ENCODE results near the gene PCGF2.

Gene PCGF2

GRCh38 chr17:38741921-38742410 is 6.2 kb downstream of the PCGF2 start:
- no peak overlapping the region for H3K4me3 ChIP-seq (ENCODE audit: low read depth, low read length)
- TF ChIP-seq CTCF (IDR thresholded peaks at IDR 0.05; ENCODE audit: low read depth, low read length, missing control alignments): no peak
- no peak for DNase-seq (ENCODE audit: low read depth)

DNA sequence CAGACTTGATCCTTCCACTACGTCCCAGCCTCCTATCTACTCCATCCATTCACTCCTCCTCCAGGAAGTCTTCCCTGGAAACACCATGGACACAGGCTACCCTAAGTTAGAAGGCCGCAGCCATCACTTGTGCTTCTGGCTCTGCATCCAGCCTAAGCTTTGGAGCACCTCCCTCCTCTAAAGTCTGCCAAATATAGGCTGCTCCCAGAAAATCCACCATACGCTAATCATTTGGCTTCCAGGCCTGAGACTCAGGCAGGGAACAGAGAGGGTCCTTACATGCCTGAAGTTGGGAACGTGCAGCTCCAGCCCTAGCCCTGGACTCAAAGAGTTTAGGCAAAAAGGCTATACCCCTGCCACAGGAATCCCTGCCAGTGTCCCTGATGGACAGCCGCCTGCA is 6.7 kb downstream of the PCGF2 start:
- DNase-seq (ENCODE audit: low read depth): no peak
- no peak for TF ChIP-seq CTCF (IDR thresholded peaks at IDR 0.05; ENCODE audit: low read depth, low read length, missing control alignments)
- H3K4me3 ChIP-seq (ENCODE audit: low read depth, low read length): no peak overlapping the region

- no peak for TF ChIP-seq CTCF (IDR thresholded peaks at IDR 0.05; ENCODE audit: low read depth, low read length, missing control alignments)
- no peak for DNase-seq (ENCODE audit: low read depth)
- no peak overlapping the region for H3K4me3 ChIP-seq (ENCODE audit: low read depth, low read length)
Observed at GRCh38 chr17:38740806-38741205, 7.3 kb downstream of the PCGF2 start.

GRCh38 chr17:38740044-38740443 is 8.1 kb downstream of the PCGF2 start:
- no peak for DNase-seq (ENCODE audit: low read depth)
- TF ChIP-seq CTCF (IDR thresholded peaks at IDR 0.05; ENCODE audit: low read depth, low read length, missing control alignments): no peak
- H3K4me3 ChIP-seq (ENCODE audit: low read depth, low read length): no peak overlapping the region

DNA sequence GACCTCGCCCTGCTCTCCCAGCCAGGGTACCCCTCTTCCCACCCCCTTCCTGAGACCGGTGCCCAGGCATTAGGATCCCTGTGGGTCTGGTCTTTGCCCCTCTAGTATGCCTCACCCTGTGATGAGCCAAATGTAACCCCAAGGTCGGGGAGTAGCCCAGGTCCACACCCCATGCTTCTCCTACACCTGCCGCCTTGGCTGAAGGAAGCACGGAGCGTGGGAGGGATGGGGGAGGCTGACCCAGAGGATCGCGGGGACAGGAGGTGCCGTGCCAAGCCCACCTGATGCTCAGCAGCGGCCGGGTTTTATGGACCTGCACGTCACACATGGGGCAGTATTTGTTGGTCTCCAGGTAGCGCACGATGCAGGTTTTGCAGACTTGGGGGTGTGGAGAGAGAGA is 8.8 kb downstream of the PCGF2 start:
- DNase-seq (ENCODE audit: low read depth): no peak
- TF ChIP-seq CTCF (IDR thresholded peaks at IDR 0.05; ENCODE audit: low read depth, low read length, missing control alignments): no peak
- no peak overlapping the region for H3K4me3 ChIP-seq (ENCODE audit: low read depth, low read length)

GRCh38 chr17:38738686-38739085 is 9.4 kb downstream of the PCGF2 start:
- H3K4me3 ChIP-seq (ENCODE audit: low read depth, low read length): no peak overlapping the region
- no peak for TF ChIP-seq CTCF (IDR thresholded peaks at IDR 0.05; ENCODE audit: low read depth, low read length, missing control alignments)
- no peak for DNase-seq (ENCODE audit: low read depth)

- no peak overlapping the region for H3K4me3 ChIP-seq (ENCODE audit: low read depth, low read length)
- no peak for DNase-seq (ENCODE audit: low read depth)
- no peak for TF ChIP-seq CTCF (IDR thresholded peaks at IDR 0.05; ENCODE audit: low read depth, low read length, missing control alignments)
Observed at GRCh38 chr17:38738007-38738662, 10.0 kb downstream of the PCGF2 start.
